NCI-H774 (cell line): ENCODE results near the gene SNED1.

Source experiments
- DNase-seq: peaks from one replicate; lab custom pipeline; 2025; lab: John Stamatoyannopoulos, UW

The SNED1 gene

DNA sequence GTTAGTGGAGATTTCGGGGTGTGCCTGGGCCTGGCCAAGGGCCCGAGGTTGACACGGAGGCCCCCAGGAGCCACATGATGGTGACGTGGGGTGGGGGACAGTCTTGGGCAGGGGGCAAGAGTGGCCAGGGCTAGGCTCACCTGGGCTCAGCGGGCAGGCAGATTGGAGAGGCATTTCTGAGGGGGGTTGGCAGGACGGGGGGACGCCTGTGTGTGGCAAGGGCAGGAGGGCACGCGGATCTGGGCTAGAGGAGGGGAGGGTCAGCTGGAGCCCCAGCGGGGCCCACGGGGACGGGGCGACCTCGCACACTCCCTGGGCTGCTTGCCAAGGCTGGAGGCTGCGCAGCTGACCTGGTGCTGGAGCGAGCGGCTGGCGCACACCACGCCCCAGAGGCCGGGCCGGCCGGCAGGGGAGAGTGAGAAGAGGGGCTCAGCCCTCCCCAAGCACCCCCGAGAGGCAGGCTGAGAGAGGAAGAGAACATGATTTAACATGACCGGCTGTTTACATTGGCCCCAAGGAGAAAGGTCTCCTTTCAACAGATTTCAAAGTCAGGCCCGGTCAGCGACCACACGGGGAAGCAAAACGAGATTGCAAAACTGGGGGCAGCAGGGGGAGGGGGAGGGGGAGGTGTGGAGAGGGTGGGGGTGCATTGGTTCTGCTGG is 38.0 kb upstream of the SNED1 start:
- DNase-seq, result no peak

DNA sequence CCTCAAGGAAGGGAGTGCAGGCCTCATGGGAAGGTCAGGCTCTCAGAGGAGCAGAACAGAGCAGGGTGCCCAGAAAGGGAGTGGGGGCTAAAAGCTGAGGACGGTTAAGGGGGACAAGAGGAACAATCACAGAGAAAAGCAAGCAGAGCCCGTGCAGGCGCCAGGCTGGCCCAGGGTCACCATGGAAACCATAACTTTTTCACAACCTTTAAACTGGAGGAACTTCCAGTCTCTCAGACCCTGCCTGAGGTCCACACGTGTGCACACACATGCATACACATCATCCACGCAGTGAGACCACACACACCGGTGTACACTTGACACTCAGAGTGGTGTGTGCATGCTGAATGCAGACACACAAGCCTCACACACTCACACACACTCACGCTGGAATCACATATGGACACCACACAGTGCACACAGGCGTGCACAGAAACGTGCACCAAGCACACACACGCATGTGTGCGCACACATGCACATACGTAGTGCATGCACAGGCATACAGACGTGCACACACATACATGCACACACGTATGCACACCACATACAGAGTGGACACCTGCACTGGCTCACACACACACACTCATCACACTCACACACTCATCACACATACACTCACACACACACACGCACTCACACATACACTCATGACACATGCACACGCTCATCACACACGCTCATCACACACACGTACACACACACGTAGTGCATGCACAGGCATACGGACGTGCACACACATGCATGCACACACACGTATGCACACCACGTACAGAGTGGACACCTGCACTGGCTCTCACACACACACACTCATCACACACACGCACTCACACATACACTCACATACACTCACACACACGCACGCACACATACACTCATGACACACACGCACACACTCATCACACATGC is 37.2 kb upstream of the SNED1 start:
- DNase-seq, result no peak

DNA sequence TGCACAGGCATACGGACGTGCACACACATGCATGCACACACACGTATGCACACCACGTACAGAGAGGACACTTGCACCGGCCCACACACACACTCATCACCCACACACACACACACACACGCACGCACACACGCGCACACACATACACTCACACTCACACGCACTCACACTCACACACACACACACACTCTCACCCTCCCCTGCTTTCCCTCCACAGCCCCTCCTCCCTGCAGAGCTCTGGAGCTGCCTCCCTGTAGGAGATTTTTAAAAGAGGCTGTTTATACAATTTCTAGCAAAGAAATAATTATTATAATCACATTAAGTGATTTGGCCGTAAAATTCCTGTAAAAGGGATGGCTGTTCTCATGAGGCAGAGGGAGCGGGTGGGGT is 36.5 kb upstream of the SNED1 start:
- no peak for DNase-seq

DNA sequence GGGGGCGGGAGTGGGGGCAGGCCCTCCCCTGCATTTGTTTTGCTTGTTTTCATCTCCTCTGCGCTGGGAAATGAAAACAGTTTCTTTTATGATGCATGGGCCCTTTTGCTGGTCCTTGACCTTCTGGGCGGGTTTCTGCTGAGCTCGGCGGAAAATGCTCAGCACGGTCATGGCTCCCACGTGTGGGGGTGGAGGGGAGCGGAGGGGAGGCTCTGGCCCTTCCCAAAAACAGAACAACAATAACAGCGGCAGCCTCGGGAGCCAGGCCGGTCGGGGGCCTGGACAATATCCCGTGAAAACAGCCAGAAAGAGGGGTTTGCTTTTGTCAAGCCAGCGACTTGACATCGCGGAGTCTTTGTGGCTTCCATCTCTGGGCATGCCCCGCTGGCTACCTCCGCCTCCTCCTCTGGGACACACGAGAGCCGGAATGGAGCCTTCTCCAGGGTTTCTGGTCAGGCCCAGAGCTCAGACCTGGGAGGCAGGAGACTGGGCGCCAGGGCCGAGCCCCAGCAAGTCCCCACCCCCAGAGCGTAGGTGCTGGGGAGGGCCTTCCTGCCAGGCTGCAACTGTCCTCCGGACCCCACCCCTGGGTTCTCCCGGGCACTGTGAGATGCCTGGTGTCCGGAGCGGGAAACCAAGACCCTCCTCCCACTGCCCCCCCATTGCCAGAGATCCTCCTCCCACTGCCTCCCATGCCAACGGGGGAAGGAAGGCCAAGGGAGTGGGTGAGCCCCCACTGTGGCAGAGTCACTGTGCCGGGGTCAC is 35.9 kb upstream of the SNED1 start:
- no peak for DNase-seq

DNA sequence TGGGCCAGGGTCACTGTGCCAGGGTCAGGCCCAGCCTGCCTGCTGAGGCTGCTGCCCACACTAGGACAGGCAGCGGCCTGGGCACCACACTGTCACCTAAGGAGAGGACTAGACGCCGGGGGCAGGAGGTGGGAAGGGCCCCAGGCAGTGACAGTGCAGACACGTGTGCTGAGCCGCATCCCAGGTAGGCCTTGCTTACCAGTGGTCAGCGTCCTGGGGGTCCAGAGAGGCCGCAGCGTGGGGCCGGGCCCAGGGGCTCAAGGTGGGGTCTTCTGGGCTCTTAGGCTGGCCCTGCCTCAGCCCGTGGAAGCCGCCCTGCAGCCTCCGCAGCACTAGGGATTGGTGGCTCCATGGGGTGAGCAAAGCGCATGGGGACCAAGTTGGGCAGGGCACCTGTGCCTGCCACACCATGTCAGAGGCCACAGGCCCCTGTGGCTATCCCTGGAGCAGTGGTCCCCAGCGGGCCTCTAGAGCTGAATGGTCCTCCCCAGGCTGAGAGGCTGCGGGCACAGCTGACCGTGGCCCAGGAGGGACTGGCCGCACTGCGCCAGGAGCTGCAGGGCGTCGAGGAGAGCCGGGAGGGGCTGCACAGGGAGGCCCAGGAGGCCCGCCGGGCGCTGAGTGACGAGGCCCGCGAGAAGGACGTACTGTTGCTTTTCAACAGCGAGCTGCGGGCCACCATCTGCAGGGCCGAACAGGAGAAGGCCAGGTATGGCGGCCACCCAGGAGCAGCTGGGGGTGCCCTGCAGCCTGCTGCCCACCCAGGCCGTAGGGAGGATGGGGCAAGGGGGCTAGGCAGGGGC is 35.2 kb upstream of the SNED1 start:
- no peak for DNase-seq

DNA sequence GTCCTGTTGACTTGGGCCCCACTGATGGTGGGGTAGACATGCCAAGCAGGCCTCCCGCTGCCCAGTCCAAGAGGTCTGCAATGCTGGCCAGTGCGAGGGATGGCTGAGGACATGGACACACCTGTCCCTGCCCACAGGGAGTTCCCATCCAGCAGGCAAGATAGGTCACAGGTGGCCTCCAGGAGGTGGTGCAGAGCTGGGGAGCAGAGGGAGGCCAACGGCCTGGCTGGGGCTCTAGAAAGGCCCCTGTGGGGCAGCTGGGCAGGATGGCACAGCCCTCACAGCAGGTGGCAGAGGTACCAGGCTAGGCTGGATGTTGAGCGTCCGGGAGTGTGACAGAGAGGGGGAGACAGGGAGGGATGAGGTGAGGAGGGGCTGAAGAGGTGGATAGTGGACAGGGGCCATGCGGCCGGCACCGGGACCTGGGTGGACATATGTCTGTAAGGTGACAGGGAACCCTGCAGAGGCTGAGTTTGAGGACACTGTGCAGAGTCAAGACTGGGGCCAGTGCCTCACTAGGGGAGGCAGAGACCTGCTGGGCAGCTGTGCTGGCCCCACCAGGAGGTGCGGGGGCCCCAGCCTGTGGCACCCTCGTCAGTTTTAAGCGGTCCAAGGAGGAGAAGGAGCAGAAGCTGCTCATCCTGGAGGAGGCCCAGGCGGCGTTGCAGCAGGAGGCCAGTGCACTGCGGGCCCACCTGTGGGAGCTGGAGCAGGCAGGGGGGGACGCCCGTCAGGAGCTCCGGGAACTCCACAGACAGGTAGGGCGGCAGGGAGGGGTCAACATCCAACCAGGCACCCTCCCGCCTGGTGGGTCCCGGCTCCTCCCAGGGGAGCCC is 34.3 kb upstream of the SNED1 start:
- no peak for DNase-seq

DNA sequence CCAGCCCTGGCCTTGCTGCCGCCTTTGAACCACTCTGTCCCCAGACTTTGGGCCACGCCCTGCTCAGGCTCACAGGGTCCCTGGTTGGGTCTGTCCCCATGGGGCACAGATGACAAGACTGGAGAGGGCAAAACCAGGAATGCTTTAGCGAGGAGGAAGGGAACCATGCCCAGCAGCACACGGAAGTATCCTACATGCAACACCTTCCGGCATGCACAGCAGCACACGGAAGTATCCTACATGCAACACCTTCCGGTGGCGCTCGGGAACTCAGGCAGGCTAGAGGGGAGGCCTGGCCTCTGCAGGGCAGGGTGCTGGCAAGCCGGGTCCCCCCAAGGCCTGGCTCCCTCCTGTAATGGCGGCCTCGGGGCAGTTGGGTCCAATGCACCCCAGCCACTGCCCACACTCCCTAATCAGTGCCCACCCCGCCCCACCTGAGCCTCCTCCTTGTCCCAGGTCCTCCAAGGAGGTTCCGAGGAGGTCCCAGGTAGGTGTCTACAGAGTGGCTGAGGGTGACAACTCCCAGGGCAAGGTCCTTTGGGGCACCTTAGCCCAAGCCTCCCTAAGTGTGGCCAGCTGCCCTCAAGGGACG is 33.6 kb upstream of the SNED1 start:
- no peak for DNase-seq

DNA sequence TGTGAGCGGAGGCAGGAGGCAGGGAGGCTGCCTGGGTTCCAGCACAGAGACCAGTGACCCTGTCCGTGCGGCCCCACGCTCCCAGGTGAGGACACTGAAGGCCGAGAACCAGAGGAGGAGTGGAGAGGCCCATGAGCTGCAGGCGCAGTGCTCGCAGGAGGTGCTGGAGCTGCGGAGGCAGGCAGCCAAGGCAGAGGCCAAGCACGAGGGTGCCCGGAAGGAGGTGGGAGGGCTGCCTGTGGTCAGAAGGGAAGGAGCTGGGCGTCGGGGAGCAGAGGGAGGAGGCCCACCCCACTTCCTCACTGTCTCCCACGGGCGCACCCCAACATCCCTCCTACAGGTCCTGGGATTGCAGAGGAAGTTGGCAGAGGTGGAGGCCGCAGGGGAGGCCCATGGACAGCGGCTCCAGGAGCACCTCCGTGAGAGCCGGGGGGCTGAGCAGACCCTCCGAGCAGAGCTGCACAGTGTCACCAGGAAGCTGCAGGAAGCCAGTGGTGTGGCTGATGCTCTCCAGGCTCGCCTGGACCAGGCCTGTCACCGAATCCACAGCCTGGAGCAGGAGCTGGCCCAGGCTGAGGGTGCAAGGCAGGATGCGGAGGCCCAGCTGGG is 33.0 kb upstream of the SNED1 start:
- DNase-seq, result no peak

DNA sequence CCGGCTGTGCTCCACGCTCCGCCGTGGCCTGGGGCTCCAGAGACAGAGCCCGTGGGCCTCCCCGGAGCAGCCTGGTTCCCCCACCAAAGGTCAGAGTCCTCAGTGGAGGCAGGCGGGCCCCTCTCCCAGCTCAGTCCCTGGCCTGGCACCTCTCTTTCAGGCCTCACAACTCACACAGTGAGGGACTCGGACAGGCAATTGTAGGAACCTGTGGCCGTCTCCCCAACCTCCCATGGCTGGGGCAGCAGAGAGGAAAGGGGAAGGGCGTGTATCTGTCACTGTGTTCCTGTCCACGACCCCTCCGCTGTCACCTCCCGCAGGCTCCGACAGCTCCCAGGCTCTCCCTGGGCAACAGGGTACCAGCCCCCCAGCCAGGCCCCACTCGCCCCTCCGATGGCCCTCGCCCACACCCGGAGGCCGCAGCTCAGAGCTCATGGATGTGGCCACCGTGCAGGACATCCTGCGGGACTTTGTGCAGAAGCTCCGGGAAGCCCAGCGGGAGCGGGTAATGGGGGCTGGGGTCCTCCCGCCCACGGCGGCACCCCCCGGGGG is 32.4 kb upstream of the SNED1 start:
- no peak for DNase-seq

DNA sequence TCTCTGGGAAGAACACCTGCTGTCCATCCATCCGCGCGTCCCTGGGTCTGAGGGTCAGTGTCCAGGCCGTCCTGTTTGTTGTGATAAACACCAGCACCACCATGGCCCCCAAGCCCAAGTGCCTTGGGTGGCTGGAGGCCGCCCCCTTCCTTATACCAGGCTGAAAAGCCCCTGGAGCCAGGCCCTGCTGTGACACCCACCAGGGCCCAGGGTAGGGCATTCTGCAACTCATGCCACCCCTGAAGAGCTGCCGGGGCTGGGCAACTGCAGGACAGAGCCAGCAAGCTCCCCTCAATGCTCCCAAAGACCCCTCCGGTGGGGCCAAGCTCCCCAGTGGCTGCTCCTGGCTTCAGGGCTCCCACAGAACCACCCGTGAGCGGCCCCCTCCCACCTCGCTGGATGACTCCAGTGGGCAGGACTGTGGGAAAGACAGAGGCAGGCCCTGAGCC is 31.9 kb upstream of the SNED1 start:
- DNase-seq, result no peak

DNA sequence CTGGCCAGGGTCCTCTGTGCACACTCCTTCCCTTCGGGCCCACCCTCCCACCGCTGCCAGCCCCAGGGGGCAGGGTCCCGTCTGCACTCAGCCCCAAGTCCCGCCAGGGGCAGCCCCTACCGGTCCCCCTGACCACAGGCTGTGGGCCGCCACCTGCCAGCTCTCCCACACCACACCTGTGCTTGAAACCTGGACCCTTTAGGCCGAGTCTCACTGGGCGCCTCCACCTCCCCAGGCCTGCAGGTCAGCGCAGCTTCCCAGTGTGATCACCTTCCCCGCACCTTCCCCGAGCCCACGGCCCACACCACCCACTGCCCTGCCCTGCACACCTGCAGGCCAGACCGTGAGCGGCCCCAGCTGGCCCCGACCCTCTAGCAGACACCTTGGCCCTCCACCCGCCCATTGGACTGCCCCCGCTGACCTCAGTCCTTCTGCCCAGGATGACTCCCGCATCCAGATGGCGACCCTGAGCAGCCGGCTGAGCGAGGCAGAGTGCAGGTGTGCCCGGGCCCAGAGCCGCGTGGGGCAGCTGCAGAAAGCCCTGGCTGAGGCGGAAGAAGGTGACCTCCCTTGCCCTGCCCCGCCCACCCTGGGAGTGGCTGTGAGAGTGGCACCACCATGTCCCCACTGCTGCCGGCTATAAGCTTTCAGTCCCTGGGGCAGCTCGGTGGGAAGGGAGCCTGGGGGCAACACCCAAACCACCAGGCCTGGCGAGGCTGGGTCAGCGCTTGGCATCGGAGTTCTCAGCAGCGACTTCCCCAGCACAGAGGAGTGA is 31.3 kb upstream of the SNED1 start:
- no peak for DNase-seq

DNA sequence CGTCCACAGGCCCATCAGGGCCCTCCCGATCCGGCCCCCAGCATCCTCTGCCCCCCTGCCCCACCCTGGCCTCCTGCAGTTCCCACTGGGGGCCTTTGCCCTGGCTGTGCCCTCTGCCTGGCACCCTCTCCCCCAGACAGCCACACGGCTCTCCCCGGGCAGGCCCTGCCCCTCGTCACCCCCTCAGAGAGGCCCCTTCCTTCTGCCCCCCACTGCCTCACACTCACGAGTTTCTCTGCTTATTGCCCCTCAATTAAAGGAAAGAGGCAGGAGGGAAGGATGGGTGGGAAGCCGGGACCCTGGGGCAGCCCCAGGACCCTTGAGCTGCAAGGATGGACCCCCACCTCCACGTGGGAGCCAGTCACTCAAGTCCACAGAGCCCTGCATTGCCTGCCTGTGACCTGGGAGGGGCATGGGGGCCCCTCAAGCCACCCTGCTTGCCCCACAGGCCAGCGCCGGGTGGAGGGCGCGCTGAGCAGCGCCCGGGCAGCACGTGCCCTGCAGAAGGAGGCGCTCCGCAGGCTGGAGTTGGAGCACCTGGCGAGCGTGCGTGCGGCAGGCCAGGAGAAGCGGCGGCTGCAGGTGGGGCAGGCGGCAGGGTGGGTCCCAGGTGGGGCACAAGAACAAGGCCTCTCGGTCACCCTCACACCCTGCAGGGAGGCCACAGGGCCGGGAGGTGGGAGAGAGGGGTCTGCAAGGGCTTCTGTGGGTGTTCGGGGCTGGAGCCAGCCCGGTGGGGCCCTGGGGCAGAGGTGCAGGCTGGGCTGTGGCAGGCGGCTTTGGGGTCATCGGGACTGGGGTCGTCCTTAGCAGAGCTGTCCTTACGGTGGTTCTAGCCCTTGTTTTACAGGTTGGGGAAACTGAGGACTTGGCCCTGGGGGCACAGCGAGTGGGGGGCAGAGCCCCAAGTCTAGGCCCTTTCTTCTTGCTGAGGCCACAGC is 30.5 kb upstream of the SNED1 start:
- no peak for DNase-seq

DNA sequence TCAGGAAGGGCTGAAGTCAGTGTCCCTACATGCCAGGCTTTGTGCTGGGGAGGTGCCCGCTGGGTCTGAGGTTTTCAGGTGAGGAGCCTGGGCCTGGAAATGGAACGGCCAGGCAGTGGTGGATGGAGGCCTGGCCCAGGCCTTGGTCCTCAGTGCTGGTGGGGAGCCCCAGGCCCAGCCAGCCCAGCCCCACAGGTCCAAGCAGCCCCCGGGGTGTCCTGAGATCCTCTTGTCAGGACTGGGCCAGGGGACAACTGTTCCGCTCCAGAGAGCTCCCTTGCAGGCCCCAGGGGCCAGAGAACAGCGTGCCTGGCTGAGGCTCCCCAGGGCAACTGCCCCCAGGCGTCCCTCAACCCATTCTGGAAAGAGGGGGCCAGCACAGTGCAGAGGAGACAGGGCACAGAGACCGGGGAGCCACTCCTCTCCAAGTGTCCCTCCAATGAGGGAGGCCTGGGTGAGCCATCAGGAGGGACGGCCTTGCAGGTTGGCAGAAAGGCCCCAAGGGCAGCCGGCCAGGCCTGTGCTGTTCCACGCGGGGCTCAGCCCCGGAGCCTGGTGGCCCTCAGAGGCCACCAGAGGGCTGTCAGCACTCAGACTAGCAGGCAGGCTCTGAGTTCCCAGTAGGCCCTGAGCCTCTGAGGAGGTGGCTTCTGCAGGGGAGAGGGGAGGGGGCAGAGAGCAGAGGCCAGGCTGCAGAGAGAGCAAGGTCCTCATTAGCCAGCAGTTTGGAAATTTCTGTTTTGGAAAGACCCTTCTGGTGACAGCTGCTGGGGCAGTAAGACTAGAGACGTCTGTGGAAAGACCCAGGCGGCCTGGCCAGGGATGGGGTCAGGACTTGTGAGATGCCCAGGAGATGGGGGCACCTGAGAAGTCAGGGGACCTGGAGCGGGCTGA is 29.4 kb upstream of the SNED1 start:
- no peak for DNase-seq

DNA sequence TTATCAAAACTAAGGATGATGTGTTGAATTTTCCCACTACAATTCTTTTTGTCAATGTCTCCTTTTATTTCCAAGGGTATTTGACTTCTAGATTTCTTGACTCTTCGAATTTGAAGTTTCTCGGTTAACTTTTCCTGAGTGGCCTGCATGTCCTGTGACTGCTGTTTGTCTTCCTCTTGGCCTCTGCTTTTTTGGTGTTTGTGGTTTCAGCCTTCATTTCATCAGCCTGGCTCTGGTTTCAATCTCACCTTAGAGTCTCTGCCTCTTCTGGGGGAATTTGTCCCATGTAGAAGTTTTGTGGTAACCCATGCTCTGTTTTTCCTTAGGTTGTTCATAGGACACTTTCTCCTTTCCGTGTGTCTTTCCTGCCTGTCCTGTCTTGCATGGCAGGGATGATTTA is 28.3 kb upstream of the SNED1 start:
- no peak for DNase-seq

DNA sequence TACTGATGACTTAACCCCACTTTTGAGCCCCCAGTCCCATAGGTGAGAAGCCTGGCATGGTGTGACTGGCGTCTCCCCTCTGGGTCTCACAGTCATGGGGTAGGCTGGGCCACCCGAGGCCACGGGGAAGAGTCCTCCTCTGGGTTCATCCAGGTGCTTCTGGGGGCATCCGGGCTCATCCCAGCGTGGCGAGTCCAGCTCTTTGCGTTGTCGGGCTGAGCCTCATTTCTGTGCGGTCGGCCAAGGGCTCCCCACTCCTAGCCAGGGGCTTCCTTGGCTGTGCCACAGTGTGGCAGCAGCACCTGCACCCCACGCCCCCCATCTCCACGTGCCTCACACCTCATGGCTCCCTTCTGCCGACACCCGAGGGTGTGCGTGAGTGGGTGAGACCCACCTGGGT is 27.6 kb upstream of the SNED1 start:
- DNase-seq, result no peak

DNA sequence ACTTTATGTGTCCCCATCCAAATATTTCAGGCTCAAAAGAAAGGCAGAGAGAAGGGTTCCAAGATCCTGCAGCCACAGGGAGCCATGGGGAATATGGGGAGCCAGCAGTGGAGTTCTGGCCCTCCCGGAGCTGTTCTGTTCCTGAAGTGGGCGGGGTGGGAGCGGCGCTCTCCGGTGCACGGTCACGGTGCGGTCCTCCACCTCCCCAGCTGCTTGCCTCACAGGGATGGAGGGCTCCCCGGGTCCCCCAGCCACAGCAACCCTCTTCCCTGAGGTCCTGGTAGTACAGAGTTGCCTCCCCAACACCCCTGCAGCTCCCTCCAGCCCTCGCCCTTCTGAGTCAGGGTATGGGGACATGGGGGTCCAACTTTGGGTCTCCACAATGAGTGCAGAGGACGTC is 26.2 kb upstream of the SNED1 start:
- DNase-seq, result no peak
